Thoracic aorta (tissue), 2 donors: Measurements from ENCODE around the gene TAF11L10. TPM values are rescaled to one million over a fixed set of nuclear protein-coding genes. Genes with fewer than 3 reads are reported as not detected.
"Not testable (repeated sequence)": the region's sequence is repeated elsewhere in the genome, so short reads cannot be mapped to it uniquely, and the experiment has no call there.

Experiments used
- ATAC-seq: fragments of 150-250 bp; one replicate; pipeline ENCODE4 v1.8.0; 2017; ENCODE audit warnings: low read depth; ENCODE audit not compliant: insufficient number of reproducible peaks, low FRiP score
- DNase-seq: peaks from one replicate; pipeline ENCODE4 v3.0.0-alpha.2; 2020; ENCODE audit warnings: low spot score
- H3K27ac ChIP-seq, 2 donors: fragments of 200-600 bp; sonication (generic); 1 replicate in 1 of 2; 2 replicates in 1 of 2; pipeline ENCODE4 v1.5.1; 2016; ENCODE audit warnings: mild to moderate bottlenecking in 2 of 2, moderate library complexity in 2 of 2
- H3K27me3 ChIP-seq: fragments of 200-600 bp; sonication (generic); replicated peaks from 2 replicates; pipeline ENCODE4 v1.6.0; 2016; ENCODE audit warnings: mild to moderate bottlenecking; ENCODE audit not compliant: insufficient read depth
- H3K36me3 ChIP-seq: fragments of 200-600 bp; sonication (generic); one replicate; pipeline ENCODE4 v1.5.1; 2016
- H3K4me1 ChIP-seq, 2 donors: fragments of 200-600 bp; sonication (generic); 1 replicate in 1 of 2; 2 replicates in 1 of 2; pipeline versions ENCODE4 v1.5.1 to v1.6.0; 2016; ENCODE audit warnings: low read depth in 2 of 2, mild to moderate bottlenecking in 1 of 2; ENCODE audit not compliant: control insufficient read depth in 1 of 2
- H3K4me3 ChIP-seq: fragments of 200-600 bp; sonication (generic); 2 replicates; pipeline ENCODE4 v1.5.1; 2016; ENCODE audit warnings: mild to moderate bottlenecking
- H3K9me3 ChIP-seq: fragments of 200-600 bp; sonication (generic); 2 replicates; pipeline ENCODE4 v1.5.1; 2016
- total RNA-seq, 2 donors: library from RNA; depleted of rRNA; stranded (reverse); fragments of >200 nt; gene quantifications; one replicate each; pipeline versions ENCODE4 v1.1.0 to v1.2.3, GENCODE V29; 2016
- TF ChIP-seq, protein P1 (sequence below): fragments of 200-600 bp; sonication (generic); IDR thresholded peaks from one replicate; pipeline ENCODE4 v1.5.1; 2019; ENCODE audit warnings: antibody characterized with exemption

TAF11L10 gene
- not detected for total RNA-seq

DNA sequence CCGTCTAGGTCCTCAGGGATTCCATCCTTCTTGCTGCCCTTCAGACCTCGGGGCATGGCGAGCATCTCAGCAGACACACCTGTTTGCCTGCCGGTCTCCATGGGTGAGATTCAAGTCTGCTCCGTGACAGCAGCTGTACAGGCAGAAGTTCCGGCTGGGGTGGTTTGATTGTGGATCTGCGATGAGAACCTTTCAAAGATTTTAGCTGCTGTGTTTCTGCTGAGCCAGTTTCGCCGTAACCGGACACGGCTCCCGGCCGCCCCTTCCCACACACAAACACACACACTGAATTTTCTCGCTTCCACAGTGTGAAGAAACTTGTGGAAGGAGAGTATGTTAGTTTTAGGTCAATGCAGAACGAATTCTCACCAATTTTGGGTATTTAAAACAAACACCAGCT is at the start of gene TAF11L10:
Gene TAF11L10, minus strand, starts transcription at position 101 of the 400 bp plus-strand sequence.
- ATAC-seq, H3K9me3 ChIP-seq, H3K4me1 ChIP-seq, H3K4me3 ChIP-seq, DNase-seq, H3K36me3 ChIP-seq, H3K27ac ChIP-seq, H3K27me3 ChIP-seq: not testable (repeated sequence)

DNA sequence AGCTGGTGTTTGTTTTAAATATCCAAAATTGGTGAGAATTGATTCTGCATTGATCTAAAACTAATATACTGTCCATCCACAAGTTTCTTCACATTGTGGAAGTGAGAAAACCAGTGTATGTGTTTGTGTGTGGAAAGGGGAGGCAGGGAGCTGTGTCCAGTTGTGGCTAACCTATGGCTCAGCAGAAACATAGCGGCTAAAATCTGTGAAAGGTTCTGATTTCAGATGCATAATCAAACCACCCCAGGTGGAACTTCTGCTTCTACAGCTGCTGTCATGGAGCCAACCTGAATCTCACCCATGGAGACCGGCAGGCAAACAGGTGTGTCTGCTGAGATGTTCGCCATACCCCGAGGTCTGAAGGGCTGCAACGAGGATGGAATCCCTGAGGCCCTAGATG is 36.5 kb upstream of the TAF11L10 start, which contains the start of gene TAF11L14:
Gene TAF11L14, plus strand, starts transcription at position 301 of the 400 bp plus-strand sequence.
- no peak for DNase-seq
- Histone ChIP-seq H3K4me1 (no peaks in the 10 kb centered on the region), H3K36me3 (no peaks in the 10 kb centered on the region), H3K27me3 (no peaks in the 10 kb centered on the region), H3K9me3 (no peaks in the 10 kb centered on the region), H3K4me3 (no peak within 1 kb of the TSS), H3K27ac (no peak within 1 kb of the TSS)
- TF ChIP-seq, protein P1, sequence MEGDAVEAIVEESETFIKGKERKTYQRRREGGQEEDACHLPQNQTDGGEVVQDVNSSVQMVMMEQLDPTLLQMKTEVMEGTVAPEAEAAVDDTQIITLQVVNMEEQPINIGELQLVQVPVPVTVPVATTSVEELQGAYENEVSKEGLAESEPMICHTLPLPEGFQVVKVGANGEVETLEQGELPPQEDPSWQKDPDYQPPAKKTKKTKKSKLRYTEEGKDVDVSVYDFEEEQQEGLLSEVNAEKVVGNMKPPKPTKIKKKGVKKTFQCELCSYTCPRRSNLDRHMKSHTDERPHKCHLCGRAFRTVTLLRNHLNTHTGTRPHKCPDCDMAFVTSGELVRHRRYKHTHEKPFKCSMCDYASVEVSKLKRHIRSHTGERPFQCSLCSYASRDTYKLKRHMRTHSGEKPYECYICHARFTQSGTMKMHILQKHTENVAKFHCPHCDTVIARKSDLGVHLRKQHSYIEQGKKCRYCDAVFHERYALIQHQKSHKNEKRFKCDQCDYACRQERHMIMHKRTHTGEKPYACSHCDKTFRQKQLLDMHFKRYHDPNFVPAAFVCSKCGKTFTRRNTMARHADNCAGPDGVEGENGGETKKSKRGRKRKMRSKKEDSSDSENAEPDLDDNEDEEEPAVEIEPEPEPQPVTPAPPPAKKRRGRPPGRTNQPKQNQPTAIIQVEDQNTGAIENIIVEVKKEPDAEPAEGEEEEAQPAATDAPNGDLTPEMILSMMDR: no peak
- no peak for ATAC-seq

DNA sequence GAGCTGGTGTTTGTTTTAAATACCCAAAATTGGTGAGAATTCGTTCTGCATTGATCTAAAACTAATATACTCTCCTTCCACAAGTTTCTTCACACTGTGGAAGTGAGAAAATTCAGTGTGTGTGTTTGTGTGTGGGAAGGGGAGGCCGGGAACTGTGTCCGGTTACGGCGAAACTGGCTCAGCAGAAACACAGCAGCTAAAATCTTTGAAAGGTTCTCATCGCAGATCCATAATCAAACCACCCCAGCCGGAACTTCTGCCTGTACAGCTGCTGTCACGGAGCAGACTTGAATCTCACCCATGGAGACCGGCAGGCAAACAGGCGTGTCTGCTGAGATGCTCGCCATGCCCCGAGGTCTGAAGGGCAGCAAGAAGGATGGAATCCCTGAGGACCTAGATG is 34.2 kb upstream of the TAF11L10 start, which contains the start of gene TAF11L13:
Gene TAF11L13, plus strand, starts transcription at position 301 of the 400 bp plus-strand sequence.
- not testable (repeated sequence) for DNase-seq, H3K27me3 ChIP-seq, H3K9me3 ChIP-seq, H3K27ac ChIP-seq, ATAC-seq, H3K4me3 ChIP-seq, H3K36me3 ChIP-seq, H3K4me1 ChIP-seq

DNA sequence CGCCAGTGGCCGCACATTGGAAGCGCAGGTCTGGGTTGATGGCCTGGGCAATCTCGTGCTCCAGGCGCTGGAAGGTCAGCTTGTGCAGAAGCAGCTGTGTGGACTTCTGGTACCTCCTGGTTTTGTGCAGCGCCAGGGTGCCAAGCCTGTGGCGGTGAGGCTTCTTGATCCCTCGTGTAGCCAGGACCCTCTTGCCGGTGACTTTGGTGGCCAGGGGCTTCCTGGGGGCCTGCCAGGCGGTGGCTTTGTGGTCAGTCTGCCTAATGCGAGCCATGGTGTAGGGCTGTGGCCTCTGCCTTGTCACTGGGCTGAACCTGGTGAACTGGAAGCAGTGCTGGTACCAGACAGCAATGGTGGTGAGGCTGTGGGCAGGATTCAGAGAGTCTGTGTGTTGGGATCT is 28.1 kb upstream of the TAF11L10 start:
- ATAC-seq (no peak), DNase-seq (no peak)
- Histone ChIP-seq H3K4me3 (no peak overlapping the region), H3K36me3 (no peaks in the 10 kb centered on the region), H3K4me1 (no peaks in the 10 kb centered on the region), H3K27me3 (no peaks in the 10 kb centered on the region), H3K9me3 (no peaks in the 10 kb centered on the region), H3K27ac (no peak overlapping the region)
- TF ChIP-seq, protein P1: no peak

DNA sequence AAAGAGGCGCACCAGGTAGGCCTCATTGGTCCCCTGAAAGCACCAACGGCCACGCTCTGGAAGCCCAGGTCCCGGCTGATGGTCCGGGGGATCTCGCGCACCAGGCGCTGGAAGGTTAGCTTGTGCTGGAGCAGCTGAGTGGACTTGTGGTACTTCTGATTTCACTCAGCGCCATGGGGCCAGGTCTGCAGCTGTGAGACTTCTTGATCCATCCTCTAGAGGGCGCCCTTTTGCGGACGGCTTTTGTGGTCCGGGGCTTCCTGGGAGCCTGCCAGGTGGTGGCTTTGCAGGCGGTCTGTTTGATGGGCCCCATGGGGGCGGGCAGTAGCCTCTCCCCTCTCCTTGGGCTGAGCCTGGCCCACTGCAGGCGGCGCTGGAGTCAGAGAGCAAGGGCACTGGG is 23.0 kb upstream of the TAF11L10 start:
- H3K9me3 ChIP-seq: no peaks in the 10 kb centered on the region
- no peak for DNase-seq

DNA sequence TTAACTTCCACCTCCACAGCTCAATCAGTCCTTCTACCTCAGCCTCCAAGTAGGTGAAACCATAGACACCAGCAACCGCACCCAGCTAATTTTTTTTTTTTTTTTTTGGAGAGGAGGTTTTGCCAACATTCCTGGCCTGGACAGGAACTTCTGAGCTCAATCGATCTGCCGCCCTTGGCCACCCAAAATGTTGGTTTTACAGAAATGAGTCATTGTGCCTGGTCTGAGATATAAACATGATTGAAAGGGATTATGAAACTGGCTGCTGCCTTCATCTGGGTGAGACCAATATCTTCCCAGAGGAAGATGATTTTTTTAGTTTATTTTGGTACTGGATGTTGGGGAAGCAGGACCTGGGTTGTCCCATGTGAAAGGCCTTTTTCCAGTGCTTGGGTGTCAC is 21.7 kb upstream of the TAF11L10 start:
- H3K4me3 ChIP-seq: no peak overlapping the region
- no peaks in the 10 kb centered on the region for H3K9me3 ChIP-seq
- DNase-seq: no peak
- H3K36me3 ChIP-seq: no peaks in the 10 kb centered on the region
- ATAC-seq: no peak
- no peak overlapping the region for H3K27ac ChIP-seq
- no peaks in the 10 kb centered on the region for H3K27me3 ChIP-seq
- TF ChIP-seq, protein P1: no peak
- no peaks in the 10 kb centered on the region for H3K4me1 ChIP-seq

More for the DNA sequence above, 23.0 kb upstream of the TAF11L10 start:
- no peaks in the 10 kb centered on the region for H3K36me3 ChIP-seq
- no peak for ATAC-seq
- no peak overlapping the region for H3K4me3 ChIP-seq
- H3K27me3 ChIP-seq: no peaks in the 10 kb centered on the region
- H3K4me1 ChIP-seq: no peaks in the 10 kb centered on the region
- no peak overlapping the region for H3K27ac ChIP-seq
- TF ChIP-seq, protein P1: no peak
